K562 (cell line): ENCODE data around the gene GUK1. TPM values are rescaled to one million over a fixed set of nuclear protein-coding genes. Genes with fewer than 3 reads are reported as not detected.

ENCODE experiments used
- BCL6 ChIP-seq: fragments of 250-450 bp; sonication (Bioruptor Pico); IDR thresholded peaks from 2 replicates; pipeline ENCODE4 v1.4.0; 2020
- BRF1 ChIP-seq: IDR thresholded peaks from 3 replicates; pipeline ENCODE4 v1.6.1; 2011; ENCODE audit warnings: borderline replicate concordance, mild to moderate bottlenecking; ENCODE audit not compliant: insufficient read length; ENCODE audit errors: extremely low read depth
- GTF2F1 ChIP-seq: IDR thresholded peaks from 2 replicates; pipeline ENCODE4 v1.6.1; 2011; ENCODE audit warnings: low read depth, low read length, improper control_type of control experiment
- HMG20A ChIP-seq: fragments of 450-650 bp; formaldehyde crosslinking; conservative IDR thresholded peaks from 2 replicates; pipeline ENCODE4 v1.4.0; 2020; ENCODE audit warnings: mild to moderate bottlenecking, mixed read lengths
- KDM1A ChIP-seq, 2 experiments: fragments of 450-650 bp; IDR thresholded peaks; 2 replicates each; pipeline ENCODE4 v1.6.1; 2016; ENCODE audit warnings: mild to moderate bottlenecking in 2 of 2
- LEF1 ChIP-seq: fragments of 450-650 bp; IDR thresholded peaks from 2 replicates; pipeline ENCODE4 v1.6.1; 2016; ENCODE audit warnings: mild to moderate bottlenecking
- MCM5 ChIP-seq: fragments of 450-650 bp; IDR thresholded peaks from 2 replicates; pipeline ENCODE4 v1.6.1; 2016; ENCODE audit warnings: low read depth
- MCM7 ChIP-seq, 2 experiments: fragments of 450-650 bp; IDR thresholded peaks; 2 replicates each; pipeline ENCODE4 v1.6.1; 2016 to 2018
- NBN ChIP-seq: fragments of 450-650 bp; IDR thresholded peaks from 2 replicates; pipeline ENCODE4 v1.6.1; 2016; ENCODE audit warnings: low read depth, mild to moderate bottlenecking
- RB1 ChIP-seq: fragments of 450-650 bp; IDR thresholded peaks from 2 replicates; pipeline ENCODE4 v1.6.1; 2017; ENCODE audit warnings: low read depth, mild to moderate bottlenecking
- SMARCA5 ChIP-seq: fragments of 450-650 bp; IDR thresholded peaks from 2 replicates; pipeline ENCODE4 v1.6.1; 2016
- TAL1 ChIP-seq: fragments of 450-650 bp; IDR thresholded peaks from 2 replicates; pipeline ENCODE4 v1.6.1; 2016; ENCODE audit warnings: mild to moderate bottlenecking
- ZBTB8A ChIP-seq: fragments of 450-650 bp; IDR thresholded peaks from 2 replicates; pipeline ENCODE4 v1.6.1; 2018; ENCODE audit warnings: mild to moderate bottlenecking, moderate library complexity; ENCODE audit not compliant: partially characterized antibody
- ZFP36 ChIP-seq: fragments of 150-350 bp; IDR thresholded peaks from 2 replicates; pipeline ENCODE4 v1.6.1; 2018; ENCODE audit warnings: low read length, low read depth; ENCODE audit not compliant: partially characterized antibody
- ZKSCAN3 ChIP-seq: fragments of 250-450 bp; sonication (Bioruptor Pico); IDR thresholded peaks from 2 replicates; pipeline ENCODE4 v1.4.0; 2020
- ZNF253 ChIP-seq: fragments of 250-450 bp; sonication (Bioruptor Pico); conservative IDR thresholded peaks from 2 replicates; pipeline ENCODE4 v1.6.1; 2021; ENCODE audit warnings: mild to moderate bottlenecking
- ZNF57 ChIP-seq: fragments of 450-650 bp; formaldehyde crosslinking; IDR thresholded peaks from 2 replicates; pipeline ENCODE4 v1.4.0; 2020; ENCODE audit warnings: mild to moderate bottlenecking, moderate library complexity
- polyA plus RNA-seq, 8 experiments: library from polyadenylated mRNA; depleted of rRNA in 4 of 8; stranded (reverse) in 5 of 8; unstranded in 3 of 8; fragments of >200 nt; fragmentation: Nextera tagmentation in 2 of 8; fragmentation: Illumina TruSeq in 1 of 8; extraction: Ambion mirVana in 2 of 8; extraction: Trizol in 1 of 8; gene quantifications; 2 replicates each; pipeline versions ENCODE4 v1.2.1 to v1.2.3, GENCODE V29; 2011 to 2014; ENCODE audit warnings: inconsistent platforms in 1 of 8, missing spikeins in 1 of 8
- total RNA-seq, 7 experiments: library from RNA; depleted of rRNA in 6 of 7; stranded (reverse); fragments of >200 nt in 6 of 7; fragmentation: Illumina TruSeq in 2 of 7; extraction: Trizol in 2 of 7; gene quantifications; 2 replicates each; pipeline versions ENCODE4 v1.2.1 to v1.2.3, GENCODE V29; 2011 to 2021; ENCODE audit warnings: low replicate concordance in 1 of 7
- TF ChIP-seq, protein P1 (sequence below): sonication (generic); formaldehyde crosslinking; IDR thresholded peaks from 2 replicates; pipeline ENCODE4 v1.8.0; 2022; ENCODE audit warnings: missing genetic modification reagents, mild to moderate bottlenecking, borderline replicate concordance
- TF ChIP-seq, protein P2 (sequence below): sonication (generic); formaldehyde crosslinking; IDR thresholded peaks from 2 replicates; pipeline ENCODE4 v1.8.0; 2023; ENCODE audit warnings: missing genetic modification reagents, mild to moderate bottlenecking, borderline replicate concordance
- TF ChIP-seq, protein P3 (sequence below): sonication (generic); formaldehyde crosslinking; IDR thresholded peaks from 2 replicates; pipeline ENCODE4 v1.9.0; 2022; ENCODE audit warnings: mild to moderate bottlenecking, missing genetic modification reagents
- TF ChIP-seq, protein P4 (sequence below): fragments of 250-450 bp; sonication (Bioruptor Pico); IDR thresholded peaks from 2 replicates; pipeline ENCODE4 v1.5.0; 2020; ENCODE audit warnings: mild to moderate bottlenecking, borderline replicate concordance

GUK1 gene
- total and polyA plus RNA-seq, 9 of the 15 experiments (the other 6 are each of a cell fraction or from before 2014, with no cell fraction given): 7.0 to 331 (median 132) TPM

DNA sequence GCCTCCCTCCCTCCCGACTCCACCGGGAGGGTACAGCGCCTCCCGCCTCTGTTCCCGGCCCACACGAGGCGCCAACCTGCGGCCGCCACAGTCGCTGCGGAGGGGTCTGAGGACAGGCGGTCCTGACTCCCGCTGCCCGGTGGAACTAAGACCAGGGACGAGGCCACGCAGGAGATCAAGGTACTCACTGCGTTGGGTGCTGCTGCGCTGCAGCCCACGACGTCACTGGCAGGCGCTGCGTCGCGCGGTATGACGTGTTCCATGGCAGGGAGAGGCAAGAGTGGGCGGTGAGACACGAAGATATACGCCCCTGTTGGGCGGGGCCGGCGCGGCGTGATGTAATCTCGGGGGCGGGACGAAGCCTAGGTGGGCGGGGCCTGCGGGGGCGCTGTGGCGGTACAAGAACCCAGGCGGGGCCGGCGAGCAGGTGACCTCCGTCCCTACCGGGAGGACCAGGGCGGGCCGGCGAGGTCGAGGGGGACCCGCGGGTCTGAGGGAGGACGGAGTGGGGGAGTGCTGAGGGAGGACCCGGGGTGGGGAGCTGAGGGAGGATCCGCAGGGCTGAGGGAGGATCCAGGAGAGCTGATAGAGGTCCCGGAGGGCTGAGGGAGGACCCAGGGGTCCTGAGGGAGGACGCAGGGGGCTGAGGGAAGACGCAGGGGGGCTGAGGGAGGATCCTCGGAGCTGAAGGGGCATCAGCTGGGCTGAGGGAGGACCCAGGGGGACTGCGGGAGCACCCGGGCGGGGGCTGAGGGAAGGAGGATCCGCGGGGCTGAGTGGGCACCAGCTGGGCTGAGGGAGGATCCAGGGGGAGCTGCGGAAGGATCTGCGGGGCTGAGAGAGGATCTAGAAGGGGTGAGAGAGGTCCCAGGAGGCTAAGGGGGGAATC, 30.8 kb upstream of the GUK1 start, which contains the start of gene MRPL55 (continued):
- no peak for TF ChIP-seq KDM1A (IDR thresholded peaks at IDR 0.05)
- TF ChIP-seq LEF1: no peak
- no peak; the same call in none of the 2 replicates for TF ChIP-seq SMARCA5
- peak; percentile 57 for TF ChIP-seq RB1
- TF ChIP-seq BRF1: no peak
- TF ChIP-seq ZNF57 (CRISPR knock-in tag): peak; percentile 6; the same call in 1 of the 2 replicates
- no peak for TF ChIP-seq MCM7 (IDR thresholded peaks at IDR 0.05)
- TF ChIP-seq ZBTB8A: no peak
- TF ChIP-seq ZNF253 (CRISPR knock-in tag): no peak
- TF ChIP-seq, protein P1, sequence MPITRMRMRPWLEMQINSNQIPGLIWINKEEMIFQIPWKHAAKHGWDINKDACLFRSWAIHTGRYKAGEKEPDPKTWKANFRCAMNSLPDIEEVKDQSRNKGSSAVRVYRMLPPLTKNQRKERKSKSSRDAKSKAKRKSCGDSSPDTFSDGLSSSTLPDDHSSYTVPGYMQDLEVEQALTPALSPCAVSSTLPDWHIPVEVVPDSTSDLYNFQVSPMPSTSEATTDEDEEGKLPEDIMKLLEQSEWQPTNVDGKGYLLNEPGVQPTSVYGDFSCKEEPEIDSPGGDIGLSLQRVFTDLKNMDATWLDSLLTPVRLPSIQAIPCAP (CRISPR knock-in tag): no peak
- no peak for TF ChIP-seq TAL1
- no peak for TF ChIP-seq BCL6 (CRISPR knock-in tag)
- TF ChIP-seq HMG20A: no peak
- TF ChIP-seq GTF2F1: no peak
- TF ChIP-seq MCM5: no peak
- no peak for TF ChIP-seq ZKSCAN3 (CRISPR knock-in tag)
- no peak for TF ChIP-seq ZFP36
- TF ChIP-seq, protein P2, sequence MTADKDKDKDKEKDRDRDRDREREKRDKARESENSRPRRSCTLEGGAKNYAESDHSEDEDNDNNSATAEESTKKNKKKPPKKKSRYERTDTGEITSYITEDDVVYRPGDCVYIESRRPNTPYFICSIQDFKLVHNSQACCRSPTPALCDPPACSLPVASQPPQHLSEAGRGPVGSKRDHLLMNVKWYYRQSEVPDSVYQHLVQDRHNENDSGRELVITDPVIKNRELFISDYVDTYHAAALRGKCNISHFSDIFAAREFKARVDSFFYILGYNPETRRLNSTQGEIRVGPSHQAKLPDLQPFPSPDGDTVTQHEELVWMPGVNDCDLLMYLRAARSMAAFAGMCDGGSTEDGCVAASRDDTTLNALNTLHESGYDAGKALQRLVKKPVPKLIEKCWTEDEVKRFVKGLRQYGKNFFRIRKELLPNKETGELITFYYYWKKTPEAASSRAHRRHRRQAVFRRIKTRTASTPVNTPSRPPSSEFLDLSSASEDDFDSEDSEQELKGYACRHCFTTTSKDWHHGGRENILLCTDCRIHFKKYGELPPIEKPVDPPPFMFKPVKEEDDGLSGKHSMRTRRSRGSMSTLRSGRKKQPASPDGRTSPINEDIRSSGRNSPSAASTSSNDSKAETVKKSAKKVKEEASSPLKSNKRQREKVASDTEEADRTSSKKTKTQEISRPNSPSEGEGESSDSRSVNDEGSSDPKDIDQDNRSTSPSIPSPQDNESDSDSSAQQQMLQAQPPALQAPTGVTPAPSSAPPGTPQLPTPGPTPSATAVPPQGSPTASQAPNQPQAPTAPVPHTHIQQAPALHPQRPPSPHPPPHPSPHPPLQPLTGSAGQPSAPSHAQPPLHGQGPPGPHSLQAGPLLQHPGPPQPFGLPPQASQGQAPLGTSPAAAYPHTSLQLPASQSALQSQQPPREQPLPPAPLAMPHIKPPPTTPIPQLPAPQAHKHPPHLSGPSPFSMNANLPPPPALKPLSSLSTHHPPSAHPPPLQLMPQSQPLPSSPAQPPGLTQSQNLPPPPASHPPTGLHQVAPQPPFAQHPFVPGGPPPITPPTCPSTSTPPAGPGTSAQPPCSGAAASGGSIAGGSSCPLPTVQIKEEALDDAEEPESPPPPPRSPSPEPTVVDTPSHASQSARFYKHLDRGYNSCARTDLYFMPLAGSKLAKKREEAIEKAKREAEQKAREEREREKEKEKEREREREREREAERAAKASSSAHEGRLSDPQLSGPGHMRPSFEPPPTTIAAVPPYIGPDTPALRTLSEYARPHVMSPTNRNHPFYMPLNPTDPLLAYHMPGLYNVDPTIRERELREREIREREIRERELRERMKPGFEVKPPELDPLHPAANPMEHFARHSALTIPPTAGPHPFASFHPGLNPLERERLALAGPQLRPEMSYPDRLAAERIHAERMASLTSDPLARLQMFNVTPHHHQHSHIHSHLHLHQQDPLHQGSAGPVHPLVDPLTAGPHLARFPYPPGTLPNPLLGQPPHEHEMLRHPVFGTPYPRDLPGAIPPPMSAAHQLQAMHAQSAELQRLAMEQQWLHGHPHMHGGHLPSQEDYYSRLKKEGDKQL (CRISPR knock-in tag): no peak; the same call in 1 of the 2 replicates
- peak; percentile 99 for TF ChIP-seq NBN
- TF ChIP-seq, protein P3, sequence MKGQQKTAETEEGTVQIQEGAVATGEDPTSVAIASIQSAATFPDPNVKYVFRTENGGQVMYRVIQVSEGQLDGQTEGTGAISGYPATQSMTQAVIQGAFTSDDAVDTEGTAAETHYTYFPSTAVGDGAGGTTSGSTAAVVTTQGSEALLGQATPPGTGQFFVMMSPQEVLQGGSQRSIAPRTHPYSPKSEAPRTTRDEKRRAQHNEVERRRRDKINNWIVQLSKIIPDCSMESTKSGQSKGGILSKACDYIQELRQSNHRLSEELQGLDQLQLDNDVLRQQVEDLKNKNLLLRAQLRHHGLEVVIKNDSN (CRISPR knock-in tag): peak; percentile 64
- TF ChIP-seq, protein P4, sequence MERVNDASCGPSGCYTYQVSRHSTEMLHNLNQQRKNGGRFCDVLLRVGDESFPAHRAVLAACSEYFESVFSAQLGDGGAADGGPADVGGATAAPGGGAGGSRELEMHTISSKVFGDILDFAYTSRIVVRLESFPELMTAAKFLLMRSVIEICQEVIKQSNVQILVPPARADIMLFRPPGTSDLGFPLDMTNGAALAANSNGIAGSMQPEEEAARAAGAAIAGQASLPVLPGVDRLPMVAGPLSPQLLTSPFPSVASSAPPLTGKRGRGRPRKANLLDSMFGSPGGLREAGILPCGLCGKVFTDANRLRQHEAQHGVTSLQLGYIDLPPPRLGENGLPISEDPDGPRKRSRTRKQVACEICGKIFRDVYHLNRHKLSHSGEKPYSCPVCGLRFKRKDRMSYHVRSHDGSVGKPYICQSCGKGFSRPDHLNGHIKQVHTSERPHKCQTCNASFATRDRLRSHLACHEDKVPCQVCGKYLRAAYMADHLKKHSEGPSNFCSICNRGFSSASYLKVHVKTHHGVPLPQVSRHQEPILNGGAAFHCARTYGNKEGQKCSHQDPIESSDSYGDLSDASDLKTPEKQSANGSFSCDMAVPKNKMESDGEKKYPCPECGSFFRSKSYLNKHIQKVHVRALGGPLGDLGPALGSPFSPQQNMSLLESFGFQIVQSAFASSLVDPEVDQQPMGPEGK (CRISPR knock-in tag): no peak
